HepG2 (cell line): ENCODE data around the gene RER1. TPM values are rescaled to one million over a fixed set of nuclear protein-coding genes. Genes with fewer than 3 reads are reported as not detected.

Experiments used
- ARID3A ChIP-seq: IDR thresholded peaks from 2 replicates; pipeline ENCODE4 v1.6.1; 2012; ENCODE audit warnings: low read depth, low read length, improper control_type of control experiment
- CBX5 ChIP-seq: sonication (generic); formaldehyde crosslinking; IDR thresholded peaks from 2 replicates; pipeline ENCODE4 v1.4.0; 2020; ENCODE audit warnings: missing genetic modification reagents, borderline replicate concordance
- DRAP1 ChIP-seq: IDR thresholded peaks from 2 replicates; pipeline ENCODE4 v1.6.1; 2016; ENCODE audit warnings: missing genetic modification reagents, missing compliant biosample characterization
- E2F2 ChIP-seq: sonication (generic); formaldehyde crosslinking; IDR thresholded peaks from 2 replicates; pipeline ENCODE4 v1.4.0; 2020; ENCODE audit warnings: missing genetic modification reagents, borderline replicate concordance
- PATZ1 ChIP-seq: sonication (generic); formaldehyde crosslinking; IDR thresholded peaks from 2 replicates; pipeline ENCODE4 v1.4.0; 2020; ENCODE audit warnings: missing genetic modification reagents
- RCOR2 ChIP-seq: IDR thresholded peaks from 2 replicates; pipeline ENCODE4 v1.6.1; 2016; ENCODE audit warnings: missing biosample characterization, missing genetic modification reagents
- SATB2 ChIP-seq: sonication (generic); formaldehyde crosslinking; IDR thresholded peaks from 2 replicates; pipeline ENCODE4 v1.5.0; 2020; ENCODE audit warnings: missing genetic modification reagents
- SNAPC5 ChIP-seq: sonication (generic); formaldehyde crosslinking; IDR thresholded peaks from 2 replicates; pipeline ENCODE4 v1.8.1; 2023; ENCODE audit warnings: mild to moderate bottlenecking, missing genetic modification reagents, borderline replicate concordance
- USF2 ChIP-seq, 2 experiments: sonication (generic) in 1 of 2; formaldehyde crosslinking in 1 of 2; IDR thresholded peaks; 2 replicates each; pipeline versions ENCODE4 v1.5.1 to v1.6.1; 2011 to 2020; ENCODE audit warnings: borderline replicate concordance in 1 of 2, low read depth in 1 of 2, low read length in 1 of 2, mild to moderate bottlenecking in 1 of 2, missing genetic modification reagents in 1 of 2, moderate library complexity in 1 of 2
- ZMAT3 ChIP-seq: sonication (generic); formaldehyde crosslinking; conservative IDR thresholded peaks from 2 replicates; pipeline ENCODE4 v1.7.0; 2021; ENCODE audit warnings: missing genetic modification reagents
- ZMYM4 ChIP-seq: sonication (generic); formaldehyde crosslinking; IDR thresholded peaks from 2 replicates; pipeline ENCODE4 v1.8.1; 2023; ENCODE audit warnings: mild to moderate bottlenecking, missing genetic modification reagents
- ZNF543 ChIP-seq: sonication (generic); formaldehyde crosslinking; IDR thresholded peaks from 2 replicates; pipeline ENCODE4 v1.4.0; 2020; ENCODE audit warnings: mild to moderate bottlenecking, missing genetic modification reagents
- ZNF562 ChIP-seq: sonication (generic); formaldehyde crosslinking; IDR thresholded peaks from 2 replicates; pipeline ENCODE4 v1.8.0; 2022; ENCODE audit warnings: missing genetic modification reagents, borderline replicate concordance
- ZNF709 ChIP-seq: sonication (generic); formaldehyde crosslinking; IDR thresholded peaks from 2 replicates; pipeline ENCODE4 v1.5.0; 2020; ENCODE audit warnings: mild to moderate bottlenecking, missing genetic modification reagents
- ZSCAN22 ChIP-seq: sonication (generic); formaldehyde crosslinking; IDR thresholded peaks from 2 replicates; pipeline ENCODE4 v1.4.0; 2020; ENCODE audit warnings: mild to moderate bottlenecking, missing genetic modification reagents
- polyA plus RNA-seq, 8 experiments: library from polyadenylated mRNA; depleted of rRNA in 3 of 8; stranded (reverse) in 7 of 8; unstranded in 1 of 8; fragments of >200 nt; fragmentation: Illumina TruSeq in 4 of 8; extraction: Trizol in 4 of 8; gene quantifications; 2 replicates each; pipeline versions ENCODE4 v1.2.1 to v1.2.3, GENCODE V29; 2011 to 2016; ENCODE audit warnings: low read depth in 4 of 8, missing spikeins in 1 of 8, mixed read lengths in 1 of 8; ENCODE audit not compliant: insufficient read depth in 1 of 8
- total RNA-seq, 5 experiments: library from RNA; depleted of rRNA; stranded (reverse); fragments of >200 nt; fragmentation: Illumina TruSeq; extraction: Trizol; gene quantifications; 2 replicates each; pipeline ENCODE4 v1.2.3, GENCODE V29; 2016; ENCODE audit warnings: low read depth in 1 of 5

Gene RER1
- total and polyA plus RNA-seq, 2 of the 13 experiments (the other 11 are each of a cell fraction or from before 2014, with no cell fraction given): 128 to 164 TPM

- TF ChIP-seq SNAPC5: 0 out of 2 replicates have a peak, but pooled peaks have one; percentile 34
- no peak for TF ChIP-seq ZNF543 (CRISPR knock-in tag)
- peak; percentile 64; the same call in 1 of the 2 replicates for TF ChIP-seq DRAP1 (CRISPR knock-in tag)
- no peak for TF ChIP-seq SATB2 (CRISPR knock-in tag)
- peak; percentile 85 for TF ChIP-seq ZSCAN22 (CRISPR knock-in tag)
- TF ChIP-seq ZNF709 (CRISPR knock-in tag): peak; percentile 32; the same call in 1 of the 2 replicates
- TF ChIP-seq RCOR2 (CRISPR knock-in tag): no peak
- TF ChIP-seq E2F2 (CRISPR knock-in tag): no peak
- TF ChIP-seq ZMAT3 (CRISPR knock-in tag): peak; percentile 26
- TF ChIP-seq PATZ1 (CRISPR knock-in tag): peak; percentile 63
- no peak for TF ChIP-seq CBX5 (CRISPR knock-in tag)
- TF ChIP-seq ZMYM4 (CRISPR knock-in tag): 0 out of 2 replicates have a peak, but pooled peaks have one; percentile 6
- 0 out of 2 replicates have a peak, but pooled peaks have one; percentile 33 for TF ChIP-seq USF2 (IDR thresholded peaks at IDR 0.05; ENCODE audit: low read depth, low read length)
- no peak for TF ChIP-seq USF2 (CRISPR knock-in tag; IDR thresholded peaks at IDR 0.05; ENCODE audit: borderline replicate concordance)
- TF ChIP-seq ARID3A: no peak
- no peak for TF ChIP-seq ZNF562 (CRISPR knock-in tag)
These were observed 22.1 kb downstream of the RER1 start (continued) for GRCh38 chr1:2413495-2414296.
